Stimulated activated CD8-positive, alpha-beta memory T cell treated with anti-CD3 and anti-CD28 coated beads, Interleukin-7, amount 100 ng/mL, for 4 hours (primary cell): Measurements from ENCODE around the gene PARD3.
"Not testable (repeated sequence)": the region's sequence is repeated elsewhere in the genome, so short reads cannot be mapped to it uniquely, and the experiment has no call there.

ENCODE experiments used
- DNase-seq, 2 donors: peaks; one replicate each; pipeline ENCODE4 v3.0.0-alpha.2; 2020; ENCODE audit warnings: low read depth in 2 of 2

The PARD3 gene

DNA sequence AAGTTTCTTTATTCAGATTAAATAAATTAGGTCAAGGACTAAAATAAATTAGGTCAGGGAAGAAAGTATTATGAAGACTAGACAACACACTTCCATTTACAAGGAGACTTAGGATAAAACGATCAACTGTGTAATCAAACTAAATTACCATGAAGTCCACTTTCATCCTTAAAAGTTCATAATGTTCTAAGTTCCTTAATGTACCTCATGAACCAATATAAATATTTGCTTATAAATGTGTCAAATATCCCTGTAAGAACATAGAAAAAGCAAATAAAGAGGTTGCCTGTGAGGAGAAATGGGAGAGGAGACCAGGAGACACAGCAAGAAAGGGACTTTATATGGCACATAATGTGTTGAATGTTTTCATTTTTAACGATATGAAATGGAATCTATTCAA, 345.6 kb downstream of the PARD3 start:
- no peak for DNase-seq

DNA sequence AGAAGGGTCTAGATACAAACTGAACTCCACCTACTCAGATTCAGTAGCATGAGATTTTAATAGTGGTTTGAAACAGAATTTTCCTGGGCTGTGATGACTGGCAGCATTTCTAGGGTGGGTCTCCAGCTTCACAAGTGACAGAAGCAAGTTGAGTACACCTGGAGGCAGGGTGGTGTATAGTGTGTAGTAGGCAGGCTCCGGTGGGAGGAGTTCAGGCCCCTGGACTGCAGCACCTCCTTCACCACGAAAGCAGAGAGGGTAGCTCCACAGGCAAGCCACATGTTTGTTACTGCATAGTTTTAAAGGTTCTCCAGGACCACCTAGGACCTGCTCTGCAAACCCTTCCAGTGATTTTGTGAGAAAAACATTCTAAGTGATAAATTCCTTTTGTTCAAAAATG, 347.2 kb downstream of the PARD3 start:
- no peak for DNase-seq

DNA sequence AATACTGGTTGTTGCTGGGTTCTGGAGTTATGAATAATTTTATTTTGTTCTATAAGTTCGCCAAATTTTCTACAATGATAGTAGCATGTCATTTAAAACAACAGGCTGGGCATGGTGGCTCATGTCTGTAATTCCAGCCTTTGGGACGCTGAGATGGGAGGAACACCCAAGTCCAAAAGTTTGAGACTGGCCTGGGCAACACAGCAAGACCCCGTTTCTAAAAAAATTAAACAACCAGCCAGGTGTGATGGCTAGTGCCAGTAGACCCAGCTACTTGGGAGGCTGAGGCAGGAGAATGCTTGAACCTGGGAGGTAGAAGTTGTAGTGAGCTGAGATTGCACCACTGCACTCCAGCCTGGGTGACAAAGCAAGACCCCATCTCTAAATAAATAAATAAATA, 347.7 kb downstream of the PARD3 start:
- no peak for DNase-seq

DNA sequence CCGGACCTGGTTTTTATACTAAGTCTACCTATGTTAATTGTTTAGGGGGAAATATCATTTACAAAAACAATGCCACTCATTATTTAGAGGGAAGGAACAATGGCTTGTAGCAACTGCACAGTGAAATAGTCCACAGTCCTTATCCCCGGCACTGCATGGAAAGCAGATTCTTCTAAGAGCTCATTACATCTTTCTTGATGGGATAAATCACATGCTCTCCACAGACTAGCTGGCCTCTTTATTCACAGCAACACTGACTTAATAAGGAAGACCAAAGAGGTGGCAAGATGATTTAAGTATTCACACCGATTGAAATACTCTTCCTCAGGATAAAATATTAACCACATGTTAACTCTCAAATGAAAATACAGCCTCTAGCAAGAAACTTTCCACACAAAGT, 349.4 kb downstream of the PARD3 start:
- DNase-seq = no peak

- DNase-seq = no peak
Measured at GRCh38 chr10:34464591-34464990, 350.5 kb downstream of the PARD3 start.

DNA sequence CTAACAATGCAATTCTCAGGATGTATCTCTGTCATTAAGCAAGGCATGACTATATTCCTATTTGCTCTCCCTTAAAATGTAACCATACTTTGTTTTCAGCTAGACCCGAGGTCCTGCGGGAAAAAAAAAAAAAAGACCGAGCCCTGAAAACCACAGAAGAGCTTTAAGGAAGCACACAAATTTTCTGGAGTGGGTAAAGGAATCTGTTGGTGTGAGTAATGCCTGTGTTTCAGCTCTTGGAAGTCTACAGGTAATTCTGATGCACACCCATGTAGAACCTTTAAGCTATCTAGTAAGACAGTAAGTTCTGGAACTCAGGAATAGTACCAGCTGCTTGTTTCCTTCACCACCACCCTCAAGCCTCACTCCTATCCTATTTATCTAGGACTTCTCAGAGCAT, 351.1 kb downstream of the PARD3 start:
- DNase-seq = no peak

DNA sequence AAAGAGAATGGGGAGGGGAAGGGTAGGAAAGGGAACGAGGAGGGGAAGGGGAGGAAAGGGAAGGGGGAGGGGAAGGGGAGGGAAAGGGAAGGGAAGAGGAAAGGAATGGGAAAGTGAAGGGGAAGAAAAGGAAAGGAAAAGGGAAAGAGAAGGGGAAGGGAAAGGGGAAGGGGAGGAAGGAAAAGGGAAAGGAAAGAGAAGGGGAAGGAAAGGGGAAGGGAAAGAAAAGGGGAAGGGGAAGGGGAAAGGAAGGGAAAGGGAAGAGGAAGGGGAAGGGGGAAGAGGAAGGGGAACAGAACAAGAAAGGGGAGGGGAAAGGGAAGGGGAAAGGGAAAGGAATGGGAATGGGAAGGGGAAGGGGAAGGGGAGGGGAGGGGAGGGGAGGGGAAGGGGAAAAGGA, 352.1 kb downstream of the PARD3 start:
- DNase-seq = no peak

DNA sequence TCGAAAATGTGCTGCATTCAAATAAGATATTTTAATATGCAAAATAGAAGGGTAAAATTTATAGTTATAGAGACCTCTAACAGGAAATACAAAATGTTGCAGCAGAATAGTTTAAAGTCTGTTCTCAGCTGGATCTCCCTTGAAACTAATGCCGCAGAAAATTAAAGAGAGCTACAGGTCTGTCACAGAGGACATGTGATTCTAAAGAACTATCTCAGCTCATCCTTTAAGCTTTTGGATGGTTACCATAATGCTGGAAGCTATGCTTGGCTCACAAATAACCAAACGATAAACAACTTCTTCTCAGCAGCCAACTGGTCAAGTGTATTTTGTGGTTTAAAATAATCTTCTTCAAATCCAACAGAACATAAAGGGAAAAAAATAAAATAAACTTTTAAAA, 353.0 kb downstream of the PARD3 start:
- no peak for DNase-seq

GRCh38 chr10:34454590-34455261, 360.4 kb downstream of the PARD3 start:
- DNase-seq = no peak

- DNase-seq = no peak
Measured at GRCh38 chr10:34449836-34450235, 365.3 kb downstream of the PARD3 start.

- DNase-seq = no peak
Measured at GRCh38 chr10:34446049-34446448, 369.0 kb downstream of the PARD3 start.

- DNase-seq = no peak
Measured at GRCh38 chr10:34444223-34445183, 370.6 kb downstream of the PARD3 start.

DNA sequence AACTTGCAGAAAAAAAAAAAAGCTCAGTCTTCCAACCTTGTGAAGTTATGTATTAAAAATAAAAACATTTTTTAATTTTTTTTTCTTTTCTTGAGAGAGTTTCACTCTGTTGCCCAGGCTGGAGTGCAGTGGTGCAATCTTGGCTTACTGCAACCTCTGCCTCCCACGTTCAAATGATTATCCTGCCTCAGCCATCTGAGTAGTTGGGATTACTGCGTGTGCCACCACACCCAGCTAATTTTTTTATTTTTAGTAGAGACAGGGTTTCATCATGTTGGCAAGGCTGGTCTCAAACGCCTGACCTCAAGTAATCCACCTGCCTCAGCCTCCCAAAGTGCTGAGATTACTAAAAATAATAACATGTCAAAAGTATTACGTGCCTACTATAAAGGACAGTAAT, 375.7 kb downstream of the PARD3 start:
- DNase-seq = not testable (repeated sequence)

- no peak for DNase-seq
Measured at GRCh38 chr10:34438741-34439140, 376.4 kb downstream of the PARD3 start.

DNA sequence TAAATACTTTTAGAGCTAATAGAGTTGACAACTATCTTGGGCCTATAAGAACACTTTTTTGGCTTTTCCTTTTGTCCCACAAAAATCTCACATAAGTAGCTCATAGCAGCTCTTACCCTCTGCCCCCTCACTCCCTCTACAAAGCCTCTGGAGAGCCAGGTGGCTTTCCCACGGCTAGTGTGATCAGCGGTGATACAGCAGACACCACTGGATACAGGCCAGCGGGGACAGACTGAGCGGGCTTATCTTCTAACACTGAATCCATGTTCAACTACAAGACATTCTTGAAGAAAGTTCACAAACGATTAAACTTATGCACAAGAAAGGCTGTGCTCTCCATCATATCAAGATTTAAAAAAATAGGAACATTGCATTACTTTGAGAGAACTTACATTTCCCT, 377.2 kb downstream of the PARD3 start:
- DNase-seq = no peak

- no peak for DNase-seq
Measured at GRCh38 chr10:34434119-34434594, 380.9 kb downstream of the PARD3 start.

DNA sequence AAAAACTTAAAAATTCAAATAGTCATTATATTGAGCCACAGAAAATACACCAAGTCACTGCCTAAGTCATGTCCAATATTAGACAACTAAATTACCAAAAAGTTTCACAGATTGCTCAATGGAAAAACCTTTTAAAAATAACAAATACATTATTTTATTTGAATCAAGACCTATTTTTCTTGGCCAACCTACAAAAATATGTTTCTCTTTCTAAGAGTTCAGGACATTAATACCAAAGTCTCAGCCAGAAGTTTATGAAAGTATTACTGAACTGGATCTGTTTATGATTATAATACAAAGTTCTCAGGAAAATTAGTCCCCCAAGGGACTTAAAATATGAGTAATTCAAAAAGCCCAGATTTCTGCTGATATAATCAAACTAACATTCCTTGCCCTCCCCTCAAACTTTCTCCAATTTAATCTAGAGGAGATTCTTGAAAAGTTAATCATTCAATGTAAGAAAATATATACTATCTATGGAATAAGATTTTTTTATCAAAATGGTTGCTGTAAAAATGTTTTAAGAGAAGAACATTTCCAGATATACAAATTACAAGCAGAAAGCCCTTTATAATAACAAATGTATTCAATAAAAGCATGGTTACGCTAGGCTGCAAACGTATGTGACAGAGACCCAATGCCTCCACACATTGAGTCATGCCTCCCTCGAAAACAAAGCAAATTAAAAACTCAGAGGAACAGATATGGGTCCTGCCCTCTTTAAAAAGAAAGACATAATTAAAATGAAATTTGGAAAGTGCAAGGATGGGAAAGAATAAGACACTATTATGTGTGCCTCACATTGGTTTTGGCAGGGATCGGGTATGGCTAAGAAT, 381.6 kb downstream of the PARD3 start:
- DNase-seq = no peak

GRCh38 chr10:34432589-34432988, 382.5 kb downstream of the PARD3 start:
- no peak for DNase-seq

DNA sequence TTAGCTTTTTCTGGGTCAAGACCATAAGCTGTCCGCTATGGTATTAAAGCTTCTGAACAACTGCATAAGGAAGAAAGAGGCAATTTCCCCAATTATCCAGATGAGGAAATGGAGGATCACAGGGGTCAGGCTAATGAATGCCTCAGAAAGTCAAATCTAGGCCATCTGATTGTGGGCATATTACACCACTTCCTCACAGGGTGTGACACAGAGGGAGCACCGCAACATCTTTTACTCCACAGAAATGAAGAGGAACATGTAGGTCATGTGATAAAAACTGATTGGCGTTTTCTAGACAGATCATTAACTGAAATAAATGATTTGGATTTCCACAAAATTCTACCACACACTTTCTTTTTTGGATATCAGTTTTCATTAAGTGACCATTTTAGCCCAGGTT, 384.4 kb downstream of the PARD3 start:
- no peak for DNase-seq

DNA sequence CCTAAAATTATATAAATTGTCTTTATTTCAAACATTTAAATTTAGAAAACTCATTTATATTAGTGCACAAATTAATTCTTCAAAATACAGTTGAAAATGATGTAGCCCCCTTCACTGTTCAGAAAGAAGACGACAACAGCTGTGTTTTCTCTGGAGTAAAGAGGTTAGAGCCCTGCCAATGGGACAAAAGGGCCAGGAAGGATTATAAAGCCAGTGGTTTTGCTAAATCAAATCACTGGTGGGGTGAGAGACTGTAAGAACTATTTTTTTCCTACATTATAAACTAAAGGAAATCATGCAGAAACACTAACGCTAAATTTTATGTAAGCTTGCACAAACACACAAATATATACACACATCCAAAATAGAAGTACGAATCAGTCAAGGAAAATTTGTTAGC, 386.6 kb downstream of the PARD3 start:
- no peak for DNase-seq

DNA sequence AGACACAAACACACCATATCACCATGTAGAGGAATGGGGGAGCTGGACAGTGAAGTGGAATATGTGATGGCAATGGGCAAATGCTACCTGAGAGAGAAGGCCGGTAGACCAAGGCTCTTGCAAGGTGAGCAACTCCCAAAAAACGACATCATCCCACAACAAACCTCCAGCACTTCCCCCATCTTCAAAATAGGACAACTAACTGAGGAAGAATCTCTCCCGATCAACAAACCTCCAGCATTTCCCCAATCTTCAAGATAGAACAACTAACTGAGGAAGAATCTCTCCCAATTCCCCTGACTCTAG, 387.2 kb downstream of the PARD3 start:
- DNase-seq = no peak

DNA sequence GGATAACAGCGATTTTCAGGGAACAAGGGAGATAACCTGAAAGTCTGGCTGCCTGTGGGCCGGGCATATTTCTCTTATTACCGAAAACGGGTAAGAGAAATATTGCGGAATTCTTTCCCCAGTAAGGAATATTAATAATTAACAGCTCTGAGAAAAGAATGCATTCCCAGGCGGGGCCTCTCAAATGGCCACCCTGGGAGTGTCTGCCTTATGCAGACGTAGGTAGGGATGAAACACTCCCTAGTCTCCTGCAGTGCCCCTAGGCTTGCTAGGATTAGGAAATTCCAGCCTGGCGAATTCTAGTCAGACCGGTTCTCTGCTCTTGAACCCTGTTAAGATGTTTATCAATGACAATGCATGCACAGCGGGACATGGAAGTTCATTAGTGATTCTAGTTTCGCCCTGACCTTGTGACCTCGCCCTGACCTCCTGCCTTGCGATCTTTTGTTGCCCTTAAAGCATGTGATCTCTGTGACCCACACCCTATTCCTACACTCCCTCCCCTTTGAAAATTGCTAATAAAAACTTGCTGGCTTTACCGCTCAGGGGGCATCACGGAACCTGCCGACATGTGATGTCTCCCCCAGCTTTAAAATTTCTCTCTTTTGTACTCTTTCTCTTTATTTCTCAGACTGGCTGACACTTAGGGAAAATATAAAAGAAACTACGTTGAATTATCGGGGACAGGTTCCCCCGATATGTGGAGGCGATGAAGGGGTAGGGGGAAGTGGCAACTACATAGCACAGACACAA, 387.8 kb downstream of the PARD3 start:
- not testable (repeated sequence) for DNase-seq
